Subcutaneous adipose tissue (tissue), 4 donors: ENCODE results near the gene KBTBD12. TPM values are rescaled to one million over a fixed set of nuclear protein-coding genes. Genes with fewer than 3 reads are reported as not detected.

Experiments
- total RNA-seq, 4 donors: library from RNA; depleted of rRNA; stranded (reverse); fragments of >200 nt; gene quantifications; one replicate each; pipeline ENCODE4 v1.1.0, GENCODE V29; 2016
- TF ChIP-seq, protein P1 (sequence below): fragments of 450-650 bp; IDR thresholded peaks from one replicate; pipeline ENCODE4 v1.5.1; 2016; ENCODE audit warnings: low read depth, mild to moderate bottlenecking, control low read depth, antibody characterized with exemption, moderate library complexity

The KBTBD12 gene
- total RNA-seq, 4 donors from 2014 or later = 0.68 to 1.5 TPM; not detected in 2

DNA sequence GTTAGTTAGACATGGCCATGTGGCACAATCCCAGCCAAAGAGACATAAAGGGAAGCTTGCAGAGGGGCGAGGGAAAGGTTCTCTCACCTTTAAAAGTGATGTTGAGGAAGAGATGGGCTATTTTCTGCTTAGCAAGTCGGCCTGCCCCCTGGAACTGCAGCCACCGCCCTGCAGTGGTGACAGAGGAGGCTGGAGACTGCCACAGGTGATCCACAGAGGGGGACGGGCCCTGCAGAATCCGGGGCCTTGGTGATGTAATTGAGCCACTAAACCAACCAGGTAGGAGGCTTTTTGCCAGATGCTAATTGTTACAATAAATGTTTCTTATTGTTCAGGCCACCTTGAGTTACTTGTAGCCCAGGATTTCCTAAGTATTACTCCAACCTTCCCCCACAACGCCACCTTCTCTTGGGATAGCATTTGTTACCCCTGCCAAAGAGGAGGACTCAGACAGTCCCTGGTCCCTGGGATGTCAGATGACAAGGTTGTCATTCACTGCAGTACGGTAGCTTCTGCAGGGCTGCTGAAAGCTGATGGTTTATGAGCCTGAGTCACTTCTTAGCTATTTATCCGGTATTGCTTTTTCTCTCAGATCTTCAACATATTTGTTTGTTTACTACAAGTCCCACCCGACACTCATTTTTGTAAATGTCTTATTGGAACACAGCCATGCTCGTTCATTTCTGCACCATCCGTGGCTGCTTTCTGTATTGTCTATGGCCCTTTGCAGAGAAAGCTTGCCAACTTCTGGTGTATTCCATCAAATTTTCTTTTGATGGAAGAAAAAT, 73.9 kb downstream of the KBTBD12 start:
- TF ChIP-seq, protein P1, sequence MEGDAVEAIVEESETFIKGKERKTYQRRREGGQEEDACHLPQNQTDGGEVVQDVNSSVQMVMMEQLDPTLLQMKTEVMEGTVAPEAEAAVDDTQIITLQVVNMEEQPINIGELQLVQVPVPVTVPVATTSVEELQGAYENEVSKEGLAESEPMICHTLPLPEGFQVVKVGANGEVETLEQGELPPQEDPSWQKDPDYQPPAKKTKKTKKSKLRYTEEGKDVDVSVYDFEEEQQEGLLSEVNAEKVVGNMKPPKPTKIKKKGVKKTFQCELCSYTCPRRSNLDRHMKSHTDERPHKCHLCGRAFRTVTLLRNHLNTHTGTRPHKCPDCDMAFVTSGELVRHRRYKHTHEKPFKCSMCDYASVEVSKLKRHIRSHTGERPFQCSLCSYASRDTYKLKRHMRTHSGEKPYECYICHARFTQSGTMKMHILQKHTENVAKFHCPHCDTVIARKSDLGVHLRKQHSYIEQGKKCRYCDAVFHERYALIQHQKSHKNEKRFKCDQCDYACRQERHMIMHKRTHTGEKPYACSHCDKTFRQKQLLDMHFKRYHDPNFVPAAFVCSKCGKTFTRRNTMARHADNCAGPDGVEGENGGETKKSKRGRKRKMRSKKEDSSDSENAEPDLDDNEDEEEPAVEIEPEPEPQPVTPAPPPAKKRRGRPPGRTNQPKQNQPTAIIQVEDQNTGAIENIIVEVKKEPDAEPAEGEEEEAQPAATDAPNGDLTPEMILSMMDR = no peak

DNA sequence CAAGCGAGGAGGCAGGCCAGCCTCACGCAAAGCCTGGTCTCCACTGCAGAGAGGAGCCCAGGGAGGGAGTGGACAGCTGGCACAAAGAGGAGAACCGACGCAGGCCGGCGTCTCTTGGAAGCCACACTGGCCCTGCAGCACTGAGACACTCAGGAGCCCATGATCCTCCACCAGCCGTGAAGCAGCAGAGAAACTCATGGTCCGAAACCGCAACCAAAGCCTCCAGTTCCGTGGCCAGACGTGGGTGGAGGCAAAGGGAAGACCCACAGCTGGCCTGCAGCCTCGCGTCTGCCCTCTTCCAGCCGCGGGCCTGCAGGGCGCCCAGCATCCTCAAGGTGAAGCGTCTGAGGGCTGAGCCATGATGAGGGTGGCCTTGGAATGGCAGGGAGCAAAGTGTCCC, 75.0 kb downstream of the KBTBD12 start:
- TF ChIP-seq, protein P1 = no peak

DNA sequence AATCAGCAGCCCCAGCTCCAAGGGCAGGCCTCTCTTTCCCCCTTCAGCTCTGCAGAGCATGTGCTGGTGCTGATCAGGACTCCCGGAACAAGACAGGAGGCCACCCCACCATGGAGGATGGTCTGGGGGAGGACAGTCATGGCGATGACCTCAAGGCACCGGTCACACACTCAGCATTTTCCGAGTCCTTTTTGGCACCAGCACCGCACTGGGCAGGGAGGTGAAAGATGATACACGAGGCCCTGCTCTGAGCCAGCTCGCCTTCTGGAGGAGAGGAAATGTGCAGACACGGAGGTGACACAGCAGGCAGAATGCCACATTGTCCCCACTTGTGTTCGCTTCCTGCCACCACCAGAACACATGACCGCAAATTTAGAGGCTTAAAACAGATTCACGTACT, 75.4 kb downstream of the KBTBD12 start:
- TF ChIP-seq, protein P1 = no peak

DNA sequence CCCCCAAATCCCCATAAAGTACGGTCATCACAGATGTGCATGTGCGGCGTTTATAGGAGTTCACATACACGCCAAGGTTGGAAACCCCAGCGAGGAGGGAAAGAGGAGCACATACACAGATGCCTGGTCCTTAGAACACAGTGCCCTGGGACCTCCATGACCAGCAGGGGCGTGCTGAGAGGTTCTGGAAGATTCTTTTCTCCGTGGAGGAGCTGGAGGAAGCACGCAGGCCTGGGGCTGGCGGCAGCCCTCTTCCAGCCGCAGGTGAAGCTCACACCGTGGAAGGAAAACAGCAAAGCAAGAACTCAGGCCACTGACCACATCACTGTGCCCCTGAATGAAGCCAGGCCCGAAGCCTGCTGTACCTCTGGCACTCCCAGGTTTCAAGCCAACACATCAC, 76.2 kb downstream of the KBTBD12 start:
- TF ChIP-seq, protein P1 = no peak

DNA sequence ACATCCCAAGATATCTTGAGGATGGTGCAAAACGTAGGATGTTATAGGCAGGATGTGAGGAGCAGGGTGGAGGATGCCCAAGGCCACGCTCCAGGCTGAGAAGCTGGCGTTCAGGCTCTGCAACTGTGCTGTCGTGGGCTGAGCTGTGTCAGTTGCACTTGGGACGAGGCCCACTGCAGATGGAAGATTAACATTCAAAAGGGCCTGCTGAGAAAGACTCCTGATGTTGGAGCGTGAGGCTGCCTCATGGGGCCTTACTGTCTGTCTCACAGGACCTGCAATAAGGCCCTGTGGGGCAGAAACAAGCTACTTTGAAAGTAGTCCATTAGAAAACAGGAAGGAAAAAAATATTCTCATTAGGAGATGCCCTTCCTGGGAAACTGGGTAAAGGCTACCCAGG, 76.6 kb downstream of the KBTBD12 start:
- TF ChIP-seq, protein P1 = no peak

DNA sequence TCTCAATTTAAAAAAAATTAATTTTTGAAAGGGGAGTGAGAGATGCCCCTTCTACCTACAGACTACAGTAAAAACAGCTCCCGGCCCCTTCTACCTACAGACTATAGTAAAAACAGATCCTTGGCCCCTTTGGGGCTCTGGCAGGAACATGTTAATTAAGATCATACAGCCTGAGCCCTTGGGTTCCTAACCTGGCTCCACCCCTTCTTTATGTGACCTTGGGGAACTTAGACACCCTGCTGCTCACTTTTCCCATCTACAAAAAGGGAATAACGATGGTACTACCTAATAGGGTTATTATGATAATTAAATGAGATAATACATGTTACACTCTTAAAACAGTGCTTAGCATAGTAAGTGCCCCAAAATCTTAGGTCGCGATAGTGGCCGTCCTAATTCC, 77.1 kb downstream of the KBTBD12 start:
- TF ChIP-seq, protein P1 = no peak

DNA sequence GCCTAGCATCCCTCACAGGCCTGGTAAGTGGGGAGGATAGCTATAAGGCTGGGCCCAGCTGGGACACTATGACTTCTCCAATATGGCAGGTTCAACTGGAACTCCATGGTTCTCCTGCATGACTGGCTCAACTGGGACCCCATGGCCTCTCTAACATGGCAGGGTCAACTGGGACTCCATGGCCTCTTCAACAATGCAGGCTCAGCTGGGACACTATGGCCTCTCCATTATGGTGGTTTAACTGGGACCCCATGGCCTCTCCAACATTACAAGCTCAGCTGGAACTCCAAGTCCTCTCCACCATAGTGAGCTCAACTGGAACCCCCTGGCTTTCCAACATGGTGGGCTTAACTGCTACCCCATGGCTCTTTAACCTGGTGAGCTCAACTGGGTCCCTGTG, 79.0 kb downstream of the KBTBD12 start:
- TF ChIP-seq, protein P1 = no peak
